ENCODE measurements around the gene CAPZB. TPM values are rescaled to one million over a fixed set of nuclear protein-coding genes. Genes with fewer than 3 reads are reported as not detected.

The CAPZB gene
- total RNA-seq, 3 donors from 2014 or later (not counting 1 experiment from before 2014, with no cell fraction given) = 369 to 393 (median 375) TPM

DNA sequence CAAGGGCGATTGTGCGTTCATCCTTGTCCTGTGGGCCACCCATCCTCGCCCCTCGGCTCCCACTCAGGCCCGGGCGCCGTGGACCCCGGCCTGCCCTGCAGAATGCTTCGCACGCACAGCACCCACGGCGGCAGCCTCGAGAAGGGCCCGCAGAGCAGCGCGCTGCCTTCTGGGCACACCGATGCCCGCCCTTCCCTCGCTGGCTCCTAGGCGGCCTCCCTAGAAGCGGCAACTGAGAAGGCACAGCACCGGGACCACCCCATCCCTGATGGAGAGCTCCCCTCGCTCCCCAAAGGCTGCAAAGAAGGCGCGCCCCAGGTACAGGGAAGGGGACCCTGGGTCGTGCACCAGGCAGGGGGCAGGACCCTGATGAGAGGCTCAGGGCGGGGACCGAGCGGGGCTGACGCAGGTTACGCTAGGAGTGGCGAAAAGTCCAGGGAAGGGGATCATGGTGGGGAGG is 971 bp downstream of the CAPZB start:
- DNase-seq = peak in 1 of 2 donors; percentile 58
- H3K27me3 ChIP-seq (ENCODE audit: control insufficient read depth, insufficient read depth, low read length) = no peaks in the 10 kb centered on the region
- peaks cover 19% of the 10 kb centered on the region for H3K36me3 ChIP-seq (ENCODE audit: control insufficient read depth, insufficient read depth, low read length)
- Mint-ChIP-seq H3K27me3 (ENCODE audit: low read depth in 2 of 2) (no peaks in the 10 kb centered on the region), H3K9me3 (no peaks in the 10 kb centered on the region), H3K4me1 (peaks cover 76 to 82% of the 10 kb centered on the region in 2 donors), H3K4me3 (peak overlapping the region; percentile 91), H3K27ac (peak overlapping the region; percentile 89 to 96), H3K36me3 (no peaks in the 10 kb centered on the region)
- peaks cover 71% of the 10 kb centered on the region for H3K4me1 ChIP-seq (ENCODE audit: control insufficient read depth, insufficient read depth, low read length)
- WGBS (ENCODE audit: insufficient coverage) = 5% methylated on average over 32 of the region's 32 CpGs
- intact Hi-C loops (cut with micrococcal nuclease) = loop anchor here (2.0 to 10.0 kb wide), 2 partner anchors 112 to 170 kb away; partner anchors contain the start of genes AKR7A2 and SLC66A1
- TF ChIP-seq, protein P1, sequence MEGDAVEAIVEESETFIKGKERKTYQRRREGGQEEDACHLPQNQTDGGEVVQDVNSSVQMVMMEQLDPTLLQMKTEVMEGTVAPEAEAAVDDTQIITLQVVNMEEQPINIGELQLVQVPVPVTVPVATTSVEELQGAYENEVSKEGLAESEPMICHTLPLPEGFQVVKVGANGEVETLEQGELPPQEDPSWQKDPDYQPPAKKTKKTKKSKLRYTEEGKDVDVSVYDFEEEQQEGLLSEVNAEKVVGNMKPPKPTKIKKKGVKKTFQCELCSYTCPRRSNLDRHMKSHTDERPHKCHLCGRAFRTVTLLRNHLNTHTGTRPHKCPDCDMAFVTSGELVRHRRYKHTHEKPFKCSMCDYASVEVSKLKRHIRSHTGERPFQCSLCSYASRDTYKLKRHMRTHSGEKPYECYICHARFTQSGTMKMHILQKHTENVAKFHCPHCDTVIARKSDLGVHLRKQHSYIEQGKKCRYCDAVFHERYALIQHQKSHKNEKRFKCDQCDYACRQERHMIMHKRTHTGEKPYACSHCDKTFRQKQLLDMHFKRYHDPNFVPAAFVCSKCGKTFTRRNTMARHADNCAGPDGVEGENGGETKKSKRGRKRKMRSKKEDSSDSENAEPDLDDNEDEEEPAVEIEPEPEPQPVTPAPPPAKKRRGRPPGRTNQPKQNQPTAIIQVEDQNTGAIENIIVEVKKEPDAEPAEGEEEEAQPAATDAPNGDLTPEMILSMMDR (IDR thresholded peaks at IDR 0.05) = no peak
- ATAC-seq = no peak
- H3K4me3 ChIP-seq (ENCODE audit: low read length) = peak overlapping the region; percentile 94
- peak overlapping the region; percentile 88 for H3K27ac ChIP-seq (ENCODE audit: low read length)
- H3K9me3 ChIP-seq (ENCODE audit: control insufficient read depth, insufficient read depth, low read length) = no peaks in the 10 kb centered on the region

DNA sequence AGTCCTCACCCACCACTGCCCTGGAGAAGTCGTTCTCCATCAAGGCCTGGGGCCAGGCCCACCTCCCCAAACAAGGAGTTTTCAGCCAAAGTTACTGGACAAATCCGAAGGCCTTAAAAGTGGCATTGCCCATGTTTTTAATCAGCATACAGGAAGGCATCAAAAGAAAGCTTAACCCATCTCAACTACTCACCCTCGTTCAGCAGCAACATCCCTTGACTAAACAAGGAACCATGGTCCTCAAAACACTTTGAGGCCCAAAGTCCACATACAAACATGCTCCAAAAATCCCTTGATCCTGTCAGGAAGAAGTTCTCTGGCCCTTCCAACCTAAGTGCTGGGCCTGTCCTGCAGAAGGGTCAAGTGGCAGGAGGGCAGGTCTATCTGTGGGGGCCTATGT is 1.6 kb downstream of the CAPZB start:
- Mint-ChIP-seq H3K4me1 (peaks cover 76 to 83% of the 10 kb centered on the region in 2 donors), H3K27ac (peak overlapping the region; percentile 89 to 96), H3K36me3 (no peaks in the 10 kb centered on the region), H3K27me3 (ENCODE audit: low read depth in 2 of 2) (no peaks in the 10 kb centered on the region), H3K4me3 (peak overlapping the region; percentile 91), H3K9me3 (no peaks in the 10 kb centered on the region)
- DNase-seq (no peak), ATAC-seq (no peak)
- 49% methylated on average over 3 of the region's 3 CpGs for WGBS (ENCODE audit: insufficient coverage)
- Histone ChIP-seq H3K4me3 (ENCODE audit: low read length) (peak overlapping the region; percentile 2), H3K27ac (ENCODE audit: low read length) (no peak overlapping the region), H3K9me3 (ENCODE audit: control insufficient read depth, insufficient read depth, low read length) (no peaks in the 10 kb centered on the region), H3K27me3 (ENCODE audit: control insufficient read depth, insufficient read depth, low read length) (no peaks in the 10 kb centered on the region), H3K36me3 (ENCODE audit: control insufficient read depth, insufficient read depth, low read length) (peaks cover 19% of the 10 kb centered on the region), H3K4me1 (ENCODE audit: control insufficient read depth, insufficient read depth, low read length) (peaks cover 77% of the 10 kb centered on the region)
- intact Hi-C loops (cut with micrococcal nuclease) = loop anchor here (2.0 to 10.0 kb wide), 2 partner anchors 113 to 169 kb away; partner anchors contain the start of genes AKR7A2 and SLC66A1
- TF ChIP-seq, protein P1 (IDR thresholded peaks at IDR 0.05) = no peak

DNA sequence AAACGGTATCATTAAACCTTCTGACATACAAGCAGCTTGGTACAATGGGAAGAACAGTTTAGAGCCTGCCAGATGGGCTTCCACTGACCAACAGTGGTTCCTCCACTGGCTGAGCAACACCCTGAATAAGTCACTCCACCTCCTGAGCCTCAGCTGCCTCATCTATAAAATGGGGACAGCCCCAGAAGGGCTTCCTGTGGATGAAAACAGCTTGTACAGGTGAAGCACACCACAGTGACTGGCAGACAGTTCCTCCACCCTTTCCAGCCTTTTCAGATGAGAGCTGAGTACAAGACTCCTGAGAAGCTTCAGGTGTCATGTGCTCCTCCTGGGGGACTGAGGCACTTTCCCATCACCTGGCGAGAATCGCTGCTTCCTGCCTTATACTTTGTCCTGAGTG is 2.1 kb downstream of the CAPZB start:
- H3K9me3 ChIP-seq (ENCODE audit: control insufficient read depth, insufficient read depth, low read length) = no peaks in the 10 kb centered on the region
- Mint-ChIP-seq H3K27ac (peak overlapping the region; percentile 89 to 96), H3K36me3 (no peaks in the 10 kb centered on the region), H3K4me1 (peaks cover 76 to 84% of the 10 kb centered on the region in 2 donors), H3K9me3 (no peaks in the 10 kb centered on the region), H3K4me3 (peak overlapping the region; percentile 91), H3K27me3 (ENCODE audit: low read depth in 2 of 2) (no peaks in the 10 kb centered on the region)
- peak in 1 of 2 donors; percentile 52 for DNase-seq
- peaks cover 82% of the 10 kb centered on the region for H3K4me1 ChIP-seq (ENCODE audit: control insufficient read depth, insufficient read depth, low read length)
- no peak for ATAC-seq
- 32% methylated on average over 3 of the region's 3 CpGs for WGBS (ENCODE audit: insufficient coverage)
- H3K4me3 ChIP-seq (ENCODE audit: low read length) = no peak overlapping the region
- no peaks in the 10 kb centered on the region for H3K27me3 ChIP-seq (ENCODE audit: control insufficient read depth, insufficient read depth, low read length)
- intact Hi-C loops (cut with micrococcal nuclease) = loop anchor here (10.0 kb wide), 1 partner anchor 168 kb away; the partner anchor contains the start of genes AKR7A2 and SLC66A1
- TF ChIP-seq, protein P1 (IDR thresholded peaks at IDR 0.05) = no peak
- peaks cover 21% of the 10 kb centered on the region for H3K36me3 ChIP-seq (ENCODE audit: control insufficient read depth, insufficient read depth, low read length)
- no peak overlapping the region for H3K27ac ChIP-seq (ENCODE audit: low read length)
